Measurements from ENCODE around the gene SYNE1. TPM values are rescaled to one million over a fixed set of nuclear protein-coding genes. Genes with fewer than 3 reads are reported as not detected.

Gene SYNE1
- total and polyA plus RNA-seq, 8 donors = 12.8 to 279 (median 108) TPM

GRCh38 chr6:152118224-152118623 is 518.9 kb downstream of the SYNE1 start:
- H3K27ac ChIP-seq = no peak overlapping the region
- peaks cover 18 to 38% (median 34%) of the 10 kb centered on the region in 4 donors for H3K36me3 ChIP-seq
- intact Hi-C loops (cut with DNase I; ENCODE audit: low total_unique reads) = no loop called here
- no peak for TF ChIP-seq CTCF (IDR thresholded peaks at IDR 0.05)
- H3K27me3 ChIP-seq = no peaks in the 10 kb centered on the region
- 94 to 100% (median 97%) methylated on average over 3 of the region's 3 CpGs for whole genome bisulfite sequencing, 5 donors
- DNase-seq = no peak
- peaks cover 0 to 11% (median 3%) of the 10 kb centered on the region in 4 donors for H3K4me1 ChIP-seq
- no peaks in the 10 kb centered on the region for H3K9me3 ChIP-seq
- no peak overlapping the region for H3K4me3 ChIP-seq

GRCh38 chr6:152117156-152118133 is 519.7 kb downstream of the SYNE1 start:
- Histone ChIP-seq H3K36me3 (peaks cover 17 to 32% (median 30%) of the 10 kb centered on the region in 4 donors), H3K4me3 (no peak overlapping the region), H3K9me3 (no peaks in the 10 kb centered on the region), H3K27me3 (no peaks in the 10 kb centered on the region), H3K4me1 (peaks cover 0 to 11% (median 3%) of the 10 kb centered on the region in 4 donors), H3K27ac (peak overlapping the region in 2 of 5 donors; percentile 21 to 62)
- peak in 1 of 2 donors; percentile 32 for DNase-seq
- intact Hi-C loops (cut with DNase I; ENCODE audit: low total_unique reads) = no loop called here
- WGBS, 5 donors = 57 to 75% (median 70%) methylated on average over 9 of the region's 9 CpGs
- TF ChIP-seq POLR2AphosphoS5 (IDR thresholded peaks at IDR 0.05) = no peak
- no peak for TF ChIP-seq EP300 (IDR thresholded peaks at IDR 0.05)
- TF ChIP-seq CTCF (IDR thresholded peaks at IDR 0.05) = no peak
- no peak for TF ChIP-seq POLR2A (IDR thresholded peaks at IDR 0.05)

- Histone ChIP-seq H3K36me3 (no peaks in the 10 kb centered on the region), H3K9me3 (no peaks in the 10 kb centered on the region), H3K4me3 (no peak overlapping the region), H3K27ac (peak overlapping the region in 1 of 5 donors; percentile 26), H3K27me3 (no peaks in the 10 kb centered on the region), H3K4me1 (peaks cover 0 to 24% (median 11%) of the 10 kb centered on the region in 4 donors)
- peak; percentile 49 to 50 for DNase-seq
- intact Hi-C loops (cut with DNase I; ENCODE audit: low total_unique reads) = no loop called here
- WGBS, 5 donors = 68 to 79% (median 74%) methylated on average over 13 to 15 of the region's 15 CpGs
- no peak for TF ChIP-seq EP300 (IDR thresholded peaks at IDR 0.05)
- TF ChIP-seq POLR2A (IDR thresholded peaks at IDR 0.05) = no peak
- TF ChIP-seq CTCF (IDR thresholded peaks at IDR 0.05) = no peak
- TF ChIP-seq POLR2AphosphoS5 (IDR thresholded peaks at IDR 0.05) = no peak
Measured at GRCh38 chr6:152112491-152113261, 524.5 kb downstream of the SYNE1 start.
